ENCODE results near the gene MBD1. TPM values are rescaled to one million over a fixed set of nuclear protein-coding genes. Genes with fewer than 3 reads are reported as not detected.
A peak's percentile ranks its signal among the peaks of the same experiment; 100 is the strongest.

MBD1 gene
- total and polyA plus RNA-seq, 2 donors from 2014 or later = 24.7 to 79.3 TPM

GRCh38 chr18:50282521-50283335, 1.4 kb upstream of the MBD1 start:
- H3K27ac ChIP-seq (ENCODE audit: low read depth in 2 of 2, low read length in 2 of 2) = no peak overlapping the region
- no peaks in the 10 kb centered on the region for H3K9me3 ChIP-seq (ENCODE audit: control insufficient read depth in 2 of 3, insufficient read depth in 1 of 3, low read length in 3 of 3)
- FAIRE-seq (no peak), DNase-seq (peak in 1 of 5 donors; percentile 85)
- intact Hi-C loops (cut with DNase I) = no loop called here
- peaks cover 3 to 25% (median 11%) of the 10 kb centered on the region in 3 donors for H3K4me1 ChIP-seq (ENCODE audit: control insufficient read depth in 2 of 3, insufficient read depth in 2 of 3, low read depth in 1 of 3, low read length in 3 of 3)
- no peak overlapping the region for H3K9ac ChIP-seq (ENCODE audit: low read length in 3 of 3)
- peaks cover 2 to 18% (median 15%) of the 10 kb centered on the region in 3 donors for H3K36me3 ChIP-seq (ENCODE audit: control insufficient read depth in 2 of 3, insufficient read depth in 3 of 3, low read length in 3 of 3)
- H3K4me3 ChIP-seq (ENCODE audit: low read length in 3 of 3) = peak overlapping the region in 1 of 3 donors; percentile 99
- no peaks in the 10 kb centered on the region for H3K27me3 ChIP-seq (ENCODE audit: control insufficient read depth, insufficient read depth, low read length)
- no peak for TF ChIP-seq CTCF (IDR thresholded peaks at IDR 0.05; ENCODE audit: borderline replicate concordance, extremely low read depth, insufficient read depth)

- Histone ChIP-seq H3K9ac (ENCODE audit: low read length in 3 of 3) (peak overlapping the region in 2 of 3 donors; percentile 58 to 84), H3K9me3 (ENCODE audit: control insufficient read depth in 2 of 3, insufficient read depth in 1 of 3, low read length in 3 of 3) (no peaks in the 10 kb centered on the region), H3K4me3 (ENCODE audit: low read length in 3 of 3) (peak overlapping the region; percentile 85 to 99 (median 96)), H3K27me3 (ENCODE audit: control insufficient read depth, insufficient read depth, low read length) (no peaks in the 10 kb centered on the region), H3K27ac (ENCODE audit: low read depth in 2 of 2, low read length in 2 of 2) (peak overlapping the region; percentile 93 to 96), H3K4me1 (ENCODE audit: control insufficient read depth in 2 of 3, insufficient read depth in 2 of 3, low read depth in 1 of 3, low read length in 3 of 3) (peaks cover 3 to 25% (median 11%) of the 10 kb centered on the region in 3 donors), H3K36me3 (ENCODE audit: control insufficient read depth in 2 of 3, insufficient read depth in 3 of 3, low read length in 3 of 3) (peaks cover 2 to 19% (median 16%) of the 10 kb centered on the region in 3 donors)
- DNase-seq = no peak
- no peak for FAIRE-seq
- TF ChIP-seq CTCF (IDR thresholded peaks at IDR 0.05; ENCODE audit: borderline replicate concordance, extremely low read depth, insufficient read depth) = no peak
- intact Hi-C loops (cut with DNase I) = no loop called here
Observed at GRCh38 chr18:50281972-50282520, 723 bp upstream of the MBD1 start.

GRCh38 chr18:50280707-50281294, 522 bp downstream of the MBD1 start:
- Histone ChIP-seq H3K36me3 (ENCODE audit: control insufficient read depth in 2 of 3, insufficient read depth in 3 of 3, low read length in 3 of 3) (peaks cover 8 to 32% (median 28%) of the 10 kb centered on the region in 3 donors), H3K4me3 (ENCODE audit: low read length in 3 of 3) (peak overlapping the region; percentile 85 to 99 (median 96)), H3K27ac (ENCODE audit: low read depth in 2 of 2, low read length in 2 of 2) (peak overlapping the region; percentile 93 to 96), H3K9ac (ENCODE audit: low read length in 3 of 3) (peak overlapping the region; percentile 81 to 99 (median 98)), H3K4me1 (ENCODE audit: control insufficient read depth in 2 of 3, insufficient read depth in 2 of 3, low read depth in 1 of 3, low read length in 3 of 3) (peaks cover 3 to 20% (median 11%) of the 10 kb centered on the region in 3 donors), H3K27me3 (ENCODE audit: control insufficient read depth, insufficient read depth, low read length) (no peaks in the 10 kb centered on the region), H3K9me3 (ENCODE audit: control insufficient read depth in 2 of 3, insufficient read depth in 1 of 3, low read length in 3 of 3) (no peaks in the 10 kb centered on the region)
- TF ChIP-seq CTCF (IDR thresholded peaks at IDR 0.05; ENCODE audit: borderline replicate concordance, extremely low read depth, insufficient read depth) = no peak
- DNase-seq = no peak
- intact Hi-C loops (cut with DNase I) = no loop called here
- no peak for FAIRE-seq
